ENCODE data around the gene TCTN1. TPM values are rescaled to one million over a fixed set of nuclear protein-coding genes. Genes with fewer than 3 reads are reported as not detected.

Gene TCTN1
- total RNA-seq, 1 experiment from 2014 or later = 27.0 TPM

- H2AFZ ChIP-seq (ENCODE audit: low read depth, low read length, poor library complexity, severe bottlenecking) = no peak overlapping the region
- intact Hi-C loops (cut with micrococcal nuclease) = no loop called here
- ChIA-PET CTCF (no interaction called here), RAD21 (ENCODE audit: low non-redundant PET in 1 of 2, low total read pairs in 2 of 2, uncharacterized antibody in 2 of 2, unreplicated experiment in 2 of 2) (no interaction called here), POLR2A (no interaction called here)
- no peaks in the 10 kb centered on the region for H3K9me3 ChIP-seq (ENCODE audit: control insufficient read depth in 1 of 2, insufficient read depth in 1 of 2, low read depth in 1 of 2, low read length in 2 of 2)
- H3K36me3 ChIP-seq (ENCODE audit: control insufficient read depth in 1 of 2, insufficient read depth in 2 of 2, low read length in 2 of 2) = no peaks in the 10 kb centered on the region
- no TSS peak for BruUV-seq (replicated peaks)
- ATAC-seq (no peak), DNase-seq (ENCODE audit: low read depth, low spot score) (no peak)
- no peaks in the 10 kb centered on the region for H3K9me2 ChIP-seq (ENCODE audit: insufficient read depth)
- H3K4me1 ChIP-seq (ENCODE audit: control insufficient read depth in 1 of 2, insufficient read depth in 2 of 2, low read length in 2 of 2) = no peaks in the 10 kb centered on the region
- TF ChIP-seq RAD21 (IDR thresholded peaks at IDR 0.05; ENCODE audit: low read depth) = no peak
- TF ChIP-seq REST (IDR thresholded peaks at IDR 0.05; ENCODE audit: low read depth) = no peak
- TF ChIP-seq SP1 (IDR thresholded peaks at IDR 0.05; ENCODE audit: low read depth) = no peak
- no peak for TF ChIP-seq YY1 (IDR thresholded peaks at IDR 0.05; ENCODE audit: extremely low read depth, insufficient replicate concordance, low read depth, low read length)
- TF ChIP-seq POLR2AphosphoS5 (IDR thresholded peaks at IDR 0.05; ENCODE audit: low read depth, low read length) = no peak
- TF ChIP-seq EZH2 (IDR thresholded peaks at IDR 0.05) = no peak
- no peak for TF ChIP-seq SIN3A (IDR thresholded peaks at IDR 0.05; ENCODE audit: low read depth)
- no peak for TF ChIP-seq FOSL1 (IDR thresholded peaks at IDR 0.05; ENCODE audit: low read depth)
- H3K79me2 ChIP-seq (ENCODE audit: insufficient read depth, low read length) = no peaks in the 10 kb centered on the region
- no peaks in the 10 kb centered on the region for H3K27me3 ChIP-seq (ENCODE audit: insufficient read depth, low read length)
- H3K4me2 ChIP-seq (ENCODE audit: low read length) = no peak overlapping the region
- no peak overlapping the region for H3K27ac ChIP-seq (ENCODE audit: low read depth, low read length)
- H4K20me1 ChIP-seq (ENCODE audit: insufficient read depth) = no peaks in the 10 kb centered on the region
- H3K9ac ChIP-seq (ENCODE audit: low read length) = no peak overlapping the region
- H3K4me3 ChIP-seq (replicated peaks in 1 of 2; ENCODE audit: low read depth in 1 of 2, low read length in 2 of 2) = no peak overlapping the region
Observed at GRCh38 chr12:110658878-110659277, 44.9 kb downstream of the TCTN1 start.

Measured in HCT116 (cell line).